WTC11 (cell line): ENCODE data around the gene WWOX. TPM values are rescaled to one million over a fixed set of nuclear protein-coding genes. Genes with fewer than 3 reads are reported as not detected.

Experiments
- ATAC-seq: fragments of 200-7000 bp; cut with Tn5 transposase; 2 replicates; pipeline ENCODE4 v1.10.0; 2021; ENCODE audit warnings: mild to moderate bottlenecking, moderate library complexity
- CTCF ChIA-PET: fragments of 300-600 bp; sonication (Branson Sonifier 250); formaldehyde crosslinking; loops from one replicate; lab custom pipeline; 2021; ENCODE audit warnings: antibody characterized with exemption; lab: Charles Lee
- POLR2A ChIA-PET: fragments of 350-600 bp; sonication (Branson Sonifier 250); formaldehyde crosslinking; loops from one replicate; lab custom pipeline; 2021; ENCODE audit warnings: antibody characterized with exemption; lab: Charles Lee
- DNase-seq: peaks from one replicate; pipeline ENCODE4 v3.0.0; 2021; ENCODE audit warnings: low spot score
- H3K27ac Mint-ChIP-seq: 2 replicates; pipeline ENCODE4 v1.8.0; 2021; ENCODE audit warnings: mixed read lengths
- H3K27me3 Mint-ChIP-seq: 2 replicates; pipeline ENCODE4 v1.8.0; 2021; ENCODE audit warnings: low read depth, mild to moderate bottlenecking, moderate library complexity, mixed read lengths
- H3K36me3 Mint-ChIP-seq: 2 replicates; pipeline ENCODE4 v1.8.0; 2021; ENCODE audit warnings: mixed read lengths
- H3K4me1 Mint-ChIP-seq: 2 replicates; pipeline ENCODE4 v1.8.0; 2022; ENCODE audit warnings: mixed read lengths
- H3K4me3 Mint-ChIP-seq: 2 replicates; pipeline ENCODE4 v1.8.0; 2021; ENCODE audit warnings: mild to moderate bottlenecking, moderate library complexity, mixed read lengths
- H3K9me3 Mint-ChIP-seq: 2 replicates; pipeline ENCODE4 v1.8.0; 2021; ENCODE audit warnings: mixed read lengths
- ARID4B ChIP-seq: sonication (generic); formaldehyde crosslinking; IDR thresholded peaks from 2 replicates; pipeline ENCODE4 v1.8.0; 2023; ENCODE audit warnings: missing genetic modification reagents, mild to moderate bottlenecking, borderline replicate concordance
- E2F4 ChIP-seq: sonication (generic); formaldehyde crosslinking; IDR thresholded peaks from 2 replicates; pipeline ENCODE4 v1.8.1; 2022; ENCODE audit warnings: low read depth, mild to moderate bottlenecking, moderate library complexity, missing genetic modification reagents, borderline replicate concordance
- E2F5 ChIP-seq: sonication (generic); formaldehyde crosslinking; IDR thresholded peaks from 2 replicates; pipeline ENCODE4 v1.8.1; 2022; ENCODE audit warnings: mild to moderate bottlenecking, moderate library complexity, missing genetic modification reagents
- ELF4 ChIP-seq: sonication (generic); formaldehyde crosslinking; IDR thresholded peaks from 2 replicates; pipeline ENCODE4 v1.8.1; 2022; ENCODE audit warnings: low read depth, mild to moderate bottlenecking, moderate library complexity, missing genetic modification reagents
- ERG ChIP-seq: fragments of 250-450 bp; sonication (Bioruptor Pico); IDR thresholded peaks from 2 replicates; pipeline ENCODE4 v1.8.0; 2021; ENCODE audit warnings: mild to moderate bottlenecking
- ESRRA ChIP-seq: sonication (generic); formaldehyde crosslinking; IDR thresholded peaks from 2 replicates; pipeline ENCODE4 v1.8.1; 2022; ENCODE audit warnings: mild to moderate bottlenecking, missing genetic modification reagents, borderline replicate concordance
- ETV6 ChIP-seq: sonication (generic); formaldehyde crosslinking; IDR thresholded peaks from 2 replicates; pipeline ENCODE4 v1.8.1; 2022; ENCODE audit warnings: mild to moderate bottlenecking, missing genetic modification reagents
- HMGA2 ChIP-seq: fragments of 250-450 bp; sonication (Bioruptor Pico); IDR thresholded peaks from 2 replicates; pipeline ENCODE4 v1.4.0; 2021; ENCODE audit warnings: mild to moderate bottlenecking, moderate library complexity
- HMGXB4 ChIP-seq: sonication (generic); formaldehyde crosslinking; IDR thresholded peaks from 2 replicates; pipeline ENCODE4 v1.8.1; 2023; ENCODE audit warnings: mild to moderate bottlenecking, moderate library complexity, missing genetic modification reagents
- IRF2 ChIP-seq: sonication (generic); formaldehyde crosslinking; IDR thresholded peaks from 2 replicates; pipeline ENCODE4 v1.8.0; 2022; ENCODE audit warnings: low read depth, missing genetic modification reagents, borderline replicate concordance
- NFYB ChIP-seq: sonication (generic); formaldehyde crosslinking; conservative IDR thresholded peaks from 2 replicates; pipeline ENCODE4 v1.8.0; 2022; ENCODE audit warnings: low read depth, missing genetic modification reagents
- NR3C1 ChIP-seq: sonication (generic); formaldehyde crosslinking; conservative IDR thresholded peaks from 2 replicates; pipeline ENCODE4 v1.8.1; 2023; ENCODE audit warnings: low read depth, mild to moderate bottlenecking, missing genetic modification reagents
- OVOL2 ChIP-seq: fragments of 250-450 bp; sonication (Bioruptor Pico); IDR thresholded peaks from 2 replicates; pipeline ENCODE4 v1.9.0; 2021; ENCODE audit warnings: mild to moderate bottlenecking, borderline replicate concordance
- SMAD4 ChIP-seq: sonication (generic); formaldehyde crosslinking; IDR thresholded peaks from 2 replicates; pipeline ENCODE4 v1.8.0; 2022; ENCODE audit warnings: mild to moderate bottlenecking, missing genetic modification reagents
- ZMAT4 ChIP-seq: fragments of 250-450 bp; sonication (Bioruptor Pico); IDR thresholded peaks from 2 replicates; pipeline ENCODE4 v1.9.0; 2021; ENCODE audit warnings: mild to moderate bottlenecking
- ZNF232 ChIP-seq: sonication (generic); formaldehyde crosslinking; IDR thresholded peaks from 2 replicates; pipeline ENCODE4 v1.8.0; 2022; ENCODE audit warnings: mild to moderate bottlenecking, missing genetic modification reagents
- ZNF317 ChIP-seq: sonication (generic); formaldehyde crosslinking; IDR thresholded peaks from 2 replicates; pipeline ENCODE4 v1.8.1; 2023; ENCODE audit warnings: low read depth, mild to moderate bottlenecking, moderate library complexity, missing genetic modification reagents, borderline replicate concordance
- ZNF423 ChIP-seq: fragments of 250-450 bp; sonication (Bioruptor Pico); IDR thresholded peaks from 2 replicates; pipeline ENCODE4 v2.1.2; 2022; ENCODE audit warnings: mild to moderate bottlenecking, moderate library complexity
- ZNF425 ChIP-seq: fragments of 250-450 bp; sonication (Bioruptor Pico); conservative IDR thresholded peaks from 2 replicates; pipeline ENCODE4 v1.9.0; 2021; ENCODE audit warnings: mild to moderate bottlenecking
- ZNF671 ChIP-seq: fragments of 250-450 bp; sonication (Bioruptor Pico); IDR thresholded peaks from 2 replicates; pipeline ENCODE4 v1.8.0; 2021; ENCODE audit warnings: mild to moderate bottlenecking
- ZSCAN18 ChIP-seq: fragments of 250-450 bp; sonication (Bioruptor Pico); IDR thresholded peaks from 2 replicates; pipeline ENCODE4 v2.1.2; 2022; ENCODE audit warnings: mild to moderate bottlenecking, moderate library complexity
- total RNA-seq: library from RNA; stranded (reverse); gene quantifications from 3 replicates; pipeline ENCODE4 v1.2.3, GENCODE V29; 2021

Gene WWOX
- total RNA-seq, 1 experiment from 2014 or later = 15.7 TPM

- TF ChIP-seq ARID4B (CRISPR knock-in tag) (no peak), E2F4 (CRISPR knock-in tag) (no peak), ZNF232 (no peak), ELF4 (no peak), HMGXB4 (no peak), ZSCAN18 (CRISPR knock-in tag) (no peak), ZNF317 (CRISPR knock-in tag) (no peak), ZMAT4 (CRISPR knock-in tag) (no peak), NR3C1 (CRISPR knock-in tag) (no peak)
Observed at GRCh38 chr16:78198288-78198687, 98.8 kb downstream of the WWOX start (continued).

GRCh38 chr16:78199325-78200022 lies 100.0 kb downstream of the WWOX start:
- peaks cover 22% of the 10 kb centered on the region for H3K4me1 Mint-ChIP-seq
- ATAC-seq = no peak; the same call in 1 of the 2 replicates
- no peaks in the 10 kb centered on the region for H3K27me3 Mint-ChIP-seq
- CTCF ChIA-PET = no interaction called here
- TF ChIP-seq HMGA2 = no peak
- TF ChIP-seq IRF2 (CRISPR knock-in tag) = no peak
- TF ChIP-seq ZNF425 = no peak
- TF ChIP-seq ERG (CRISPR knock-in tag) = no peak
- no peak for TF ChIP-seq ELF4
- TF ChIP-seq ESRRA (CRISPR knock-in tag) = no peak
- no peak for TF ChIP-seq ZNF671 (CRISPR knock-in tag)
- no peak for TF ChIP-seq ZNF423 (CRISPR knock-in tag)
- TF ChIP-seq E2F5 (CRISPR knock-in tag) = no peak
- no peak for TF ChIP-seq OVOL2 (CRISPR knock-in tag)
- TF ChIP-seq ETV6 (CRISPR knock-in tag) = no peak
- no peak for TF ChIP-seq SMAD4 (CRISPR knock-in tag)
- TF ChIP-seq NFYB (CRISPR knock-in tag) = no peak
- TF ChIP-seq, all 79 proteins: peak for 0
- Mint-ChIP-seq H3K36me3 (no peaks in the 10 kb centered on the region), H3K27ac (no peak overlapping the region), H3K4me3 (no peak overlapping the region), H3K9me3 (no peaks in the 10 kb centered on the region)
- POLR2A ChIA-PET = no interaction called here
- no peak for DNase-seq
